ENCODE measurements around the gene ZMIZ1.

- no peak for TF ChIP-seq CTCF (IDR thresholded peaks at IDR 0.05; ENCODE audit: poor library complexity, severe bottlenecking)
- TF ChIP-seq RAD21 (conservative IDR thresholded peaks at IDR 0.05), result no peak
- TF ChIP-seq MXI1 (conservative IDR thresholded peaks at IDR 0.05; ENCODE audit: poor library complexity, severe bottlenecking), result no peak
Measured at GRCh38 chr10:79296431-79296830, 227.7 kb downstream of the ZMIZ1 start.
